HG02981 (cell line): ENCODE measurements around the gene HTR4.
"Not testable (repeated sequence)": the region's sequence is repeated elsewhere in the genome, so short reads cannot be mapped to it uniquely, and the experiment has no call there.

Source experiments
- ATAC-seq: cut with Tn5 transposase; IDR thresholded peaks from one replicate; pipeline ENCODE4 v1.9.1; 2021; ENCODE audit warnings: mild to moderate bottlenecking, moderate library complexity; ENCODE audit not compliant: unreplicated experiment

Gene HTR4

DNA sequence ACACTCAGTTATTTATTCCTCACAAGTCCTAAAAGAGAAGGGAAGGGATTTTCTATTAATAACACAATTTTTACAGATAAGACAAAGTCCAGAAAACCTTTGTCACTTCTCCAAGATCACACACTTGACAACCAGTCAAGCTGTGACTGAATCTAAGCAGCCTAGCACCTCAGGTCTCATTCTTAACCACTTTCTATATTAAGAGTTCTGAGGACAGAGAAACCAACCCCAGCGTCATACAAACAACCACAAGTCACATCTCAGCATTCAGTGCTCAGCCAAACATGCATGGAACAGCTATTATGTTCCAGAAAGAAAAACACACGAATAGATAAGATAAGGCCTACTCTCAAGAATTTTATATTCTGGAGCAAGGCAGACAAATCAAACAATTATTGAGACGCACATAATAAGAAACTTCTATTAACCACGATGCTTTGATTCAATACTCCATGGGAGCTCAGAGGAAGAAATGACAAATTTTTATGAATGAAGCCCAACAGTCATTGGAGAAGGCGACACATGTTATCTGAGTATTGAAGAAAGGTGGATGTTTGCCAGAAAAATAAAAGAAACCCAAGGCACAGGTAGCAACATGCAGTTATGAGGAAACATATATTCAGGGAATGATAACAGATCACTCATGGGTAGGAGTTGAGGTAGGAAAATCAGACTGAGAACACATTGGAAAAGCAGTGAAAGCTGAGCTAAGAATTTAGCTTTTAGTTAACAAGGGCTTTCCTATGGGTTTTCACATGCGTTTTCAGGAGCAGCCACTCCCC is 113.1 kb downstream of the HTR4 start:
- no peak for ATAC-seq

DNA sequence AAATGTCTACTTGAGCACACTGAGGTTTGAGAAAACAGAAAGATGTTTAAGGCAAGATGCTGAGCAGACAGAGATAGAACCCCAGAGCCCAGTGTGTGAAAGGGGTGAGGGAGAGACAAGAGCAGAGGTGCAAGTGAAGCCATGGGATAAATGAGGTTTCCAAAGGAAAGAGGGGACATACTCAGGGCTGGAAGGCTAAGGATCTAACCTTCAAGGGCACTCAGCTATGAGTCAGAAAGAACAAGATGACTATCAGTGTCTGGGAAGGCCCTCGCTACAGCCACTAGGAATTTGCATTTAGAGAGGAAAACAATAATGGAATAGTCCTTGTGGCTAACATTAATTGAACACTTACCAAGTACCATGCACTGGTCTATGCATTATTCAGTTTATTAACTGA is 113.7 kb downstream of the HTR4 start:
- ATAC-seq, result no peak

DNA sequence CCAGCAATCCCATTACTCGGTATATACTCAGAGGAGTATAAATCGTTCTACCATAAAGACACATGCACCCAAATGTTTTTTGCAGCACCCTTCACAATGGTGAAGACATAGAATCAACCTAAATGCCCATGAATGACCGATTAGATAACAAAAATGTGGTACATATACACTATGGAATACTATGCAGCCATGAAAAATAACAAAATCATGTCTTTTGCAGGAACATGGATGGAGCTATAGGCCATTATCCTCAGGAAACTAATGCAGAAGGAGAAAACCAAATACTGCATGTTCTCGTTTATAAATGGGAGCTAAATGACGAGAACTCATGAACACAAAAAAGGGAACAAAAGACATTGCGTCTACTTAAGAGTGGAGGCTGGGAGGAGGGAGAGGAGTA is 114.5 kb downstream of the HTR4 start:
- ATAC-seq, result no peak

DNA sequence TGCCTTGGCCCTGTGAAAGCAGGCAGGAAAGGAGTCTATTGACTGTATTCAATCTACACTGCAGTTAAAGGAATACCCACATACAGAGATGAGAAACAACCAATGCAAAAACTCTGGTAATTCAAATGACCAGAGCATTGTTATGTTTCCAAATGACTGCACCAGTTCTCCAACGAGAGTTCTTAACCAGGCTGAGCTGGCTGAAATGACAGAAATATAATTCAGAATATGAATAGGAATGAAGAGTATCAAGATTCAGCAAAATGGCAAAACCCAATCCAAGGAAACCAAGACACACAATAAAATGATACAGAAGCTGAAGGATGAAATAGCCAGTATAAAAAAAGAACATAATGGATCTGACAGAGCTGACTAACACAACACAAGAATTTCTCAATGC is 119.1 kb downstream of the HTR4 start:
- ATAC-seq, result no peak

DNA sequence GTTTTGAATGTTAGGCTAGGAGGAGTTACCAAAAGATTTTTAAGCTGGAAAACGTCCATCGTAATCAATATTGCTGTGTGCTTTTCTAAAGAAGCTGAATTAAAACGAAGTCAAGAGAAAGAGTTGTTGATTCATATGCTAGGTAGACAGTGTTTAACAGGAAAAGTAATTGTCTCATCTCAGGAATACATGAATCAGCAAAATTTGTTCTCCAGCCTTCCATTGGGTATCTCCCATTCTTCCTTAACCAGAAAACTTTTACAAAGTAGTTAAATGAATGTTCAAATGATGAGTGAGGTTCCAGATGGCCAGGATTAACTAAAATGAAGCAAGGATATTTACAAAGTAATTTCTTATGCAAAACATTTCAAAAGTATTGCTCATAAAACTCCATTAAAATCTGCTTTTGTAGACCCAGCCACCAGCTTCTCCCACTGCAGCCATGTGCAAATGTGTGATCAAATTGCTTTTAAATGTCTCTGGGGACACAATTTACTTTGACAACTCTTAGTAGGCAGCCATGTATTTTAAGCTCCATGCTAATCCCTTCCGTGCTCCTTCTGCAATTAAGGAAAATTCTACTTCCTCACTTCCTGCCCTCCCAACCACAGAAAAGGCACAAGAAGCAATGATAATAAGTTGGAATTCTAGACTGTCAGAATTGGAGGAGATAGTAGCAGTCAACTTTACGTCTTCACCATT is 121.2 kb downstream of the HTR4 start:
- no peak for ATAC-seq

DNA sequence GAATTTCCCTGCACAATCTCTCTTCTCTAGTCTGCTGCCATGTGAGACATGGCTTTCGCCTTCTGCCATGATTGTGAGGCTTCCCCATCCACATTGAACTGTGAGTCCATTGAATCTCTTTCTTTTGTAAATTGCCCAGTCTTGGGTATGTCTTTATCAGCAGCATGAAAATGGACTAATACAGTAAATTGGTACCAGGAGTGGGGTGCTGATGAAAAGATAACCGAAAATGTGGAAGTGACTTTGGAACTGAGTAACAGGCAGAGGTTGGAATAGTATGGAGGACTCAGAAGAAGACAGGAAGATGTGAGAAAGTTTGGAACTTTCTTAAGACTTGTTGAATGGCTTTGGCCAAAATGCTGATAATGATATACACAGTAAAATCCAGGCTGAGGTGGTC is 124.9 kb downstream of the HTR4 start:
- not testable (repeated sequence) for ATAC-seq

DNA sequence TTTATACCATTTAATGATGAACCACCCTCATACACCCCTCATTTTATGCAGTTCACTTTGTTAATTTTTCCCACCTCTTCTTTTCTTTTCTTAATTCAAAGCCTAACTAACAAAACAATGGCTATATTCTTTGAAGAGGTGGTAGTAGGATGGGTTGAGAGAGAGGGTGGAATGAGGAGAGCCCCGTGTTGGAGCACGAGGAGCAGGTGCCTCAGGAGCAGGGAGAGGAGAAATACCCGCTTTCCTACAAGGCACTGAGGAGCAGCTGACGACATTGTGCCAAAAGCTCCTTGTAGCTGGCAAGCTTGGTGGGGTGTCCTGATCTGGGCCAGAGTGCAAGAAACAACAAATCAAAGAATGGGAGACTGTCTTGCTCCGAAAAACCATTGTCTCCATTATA is 129.6 kb downstream of the HTR4 start:
- no peak for ATAC-seq

DNA sequence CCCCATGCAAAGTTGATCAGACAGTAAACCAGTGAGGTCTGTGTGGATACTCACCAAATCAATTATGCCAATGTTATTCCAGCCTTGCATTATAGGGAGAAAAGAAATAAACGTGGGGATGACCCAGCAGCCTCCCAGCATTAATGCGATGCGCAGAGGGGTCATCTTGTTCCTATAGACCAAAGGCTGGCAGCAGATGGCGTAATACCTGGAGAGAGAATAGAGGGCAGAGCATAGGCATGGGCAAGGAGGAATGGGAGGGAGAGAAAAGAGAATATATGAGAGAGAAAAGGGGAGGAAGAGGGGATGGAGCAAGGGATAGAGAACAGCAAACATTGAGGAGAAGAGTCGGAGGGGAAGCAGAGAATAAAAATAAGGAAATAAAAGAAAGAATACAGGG is 131.2 kb downstream of the HTR4 start:
- no peak for ATAC-seq

DNA sequence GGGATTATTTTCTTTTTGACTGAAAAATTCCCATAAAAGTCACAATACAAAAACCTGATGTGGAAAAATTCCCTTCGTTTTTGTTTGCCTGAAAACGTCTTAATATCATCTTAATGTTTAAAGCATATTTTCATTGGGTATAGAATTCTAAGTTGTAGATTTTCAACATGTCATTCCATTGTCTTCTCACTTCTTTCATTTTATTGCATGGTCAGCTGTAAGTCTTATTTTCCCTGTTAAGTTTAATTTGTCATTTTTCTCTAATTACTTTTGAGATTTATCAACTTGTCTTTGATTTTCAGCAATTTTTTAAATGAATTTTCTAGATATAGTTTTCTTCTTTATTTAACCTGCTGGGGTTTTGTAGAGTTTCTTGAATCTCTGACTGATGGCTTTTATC is 138.9 kb downstream of the HTR4 start:
- ATAC-seq, result no peak

DNA sequence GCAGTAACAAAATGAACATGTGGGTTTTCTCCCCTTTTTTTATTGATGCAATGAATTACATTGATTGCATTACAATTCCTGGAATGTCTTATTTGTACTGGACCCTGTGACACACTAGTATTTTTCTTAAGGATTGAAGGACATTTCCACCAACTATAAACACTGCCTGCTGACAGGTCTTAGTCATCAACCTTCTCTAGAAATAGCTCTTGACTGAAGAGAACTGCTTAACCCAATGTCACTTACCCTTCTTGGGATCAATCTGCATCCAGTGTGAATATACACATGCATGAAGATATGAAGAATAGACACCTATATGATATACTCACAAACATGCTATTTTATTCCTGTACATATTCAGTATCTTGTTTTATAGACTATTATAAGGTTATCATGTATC is 140.0 kb downstream of the HTR4 start:
- no peak for ATAC-seq

DNA sequence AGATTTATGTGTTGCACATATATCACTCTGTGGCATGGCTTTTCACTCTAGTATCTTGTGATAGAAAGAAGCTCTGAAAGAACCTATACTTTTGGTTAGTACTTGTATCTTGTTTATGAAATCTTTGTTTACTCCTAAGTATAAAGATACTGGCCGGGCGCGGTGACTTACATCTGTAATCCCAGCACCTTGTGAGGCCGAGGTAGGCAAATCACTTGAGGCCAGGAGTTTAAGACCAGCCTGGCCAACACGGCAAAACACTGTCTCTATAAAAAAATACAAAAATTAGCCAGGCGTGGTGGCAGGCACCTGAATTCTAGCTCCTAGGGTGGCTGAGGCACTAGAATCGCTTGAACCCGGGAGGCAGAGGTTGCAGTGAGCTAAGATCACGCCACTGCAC is 141.8 kb downstream of the HTR4 start:
- ATAC-seq, result no peak

DNA sequence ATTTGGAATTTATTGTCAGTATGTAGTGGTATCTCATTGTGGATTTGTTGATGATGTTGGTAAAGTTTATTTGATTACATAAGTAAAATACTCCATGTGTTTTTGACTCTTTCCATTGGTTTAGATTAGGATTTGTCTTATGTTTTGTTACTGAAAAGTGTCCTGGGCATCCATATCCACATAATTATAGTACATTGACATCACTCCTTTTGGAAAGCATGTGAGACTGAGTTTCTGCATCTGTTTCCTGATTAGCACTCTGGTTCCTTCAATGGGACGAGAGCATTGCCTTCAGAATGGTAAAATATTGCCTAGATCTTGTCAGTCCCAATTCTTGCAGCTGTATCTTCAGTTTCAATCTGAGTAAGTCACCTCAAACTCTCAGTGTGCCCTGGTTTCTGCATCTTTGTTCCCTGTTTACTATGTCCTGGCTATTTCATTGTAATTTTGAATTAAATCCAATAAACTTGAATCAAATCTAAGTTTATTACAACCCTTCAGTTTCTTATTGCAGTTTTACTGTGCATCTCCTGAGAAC is 142.4 kb downstream of the HTR4 start:
- peak; percentile 94 for ATAC-seq

DNA sequence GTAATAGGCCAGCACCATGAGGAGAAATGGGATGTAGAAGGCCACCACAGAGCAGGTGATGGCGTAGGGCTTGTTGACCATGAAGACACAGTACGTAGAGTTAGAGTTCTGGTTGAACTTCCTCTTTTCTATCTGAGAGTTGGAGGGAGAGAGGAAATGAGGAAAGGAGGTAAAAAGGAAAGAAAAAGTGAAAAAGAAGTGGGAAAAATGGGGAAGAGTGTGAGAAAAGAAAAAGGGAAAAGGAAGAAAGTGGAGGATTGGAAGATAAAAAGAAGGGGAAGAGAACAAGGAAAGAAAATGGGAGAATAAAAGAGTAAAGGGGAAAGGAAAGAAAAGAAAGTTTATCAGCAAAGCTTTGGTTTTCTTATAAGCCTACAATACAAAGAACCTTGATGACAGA is 144.4 kb downstream of the HTR4 start:
- ATAC-seq, result no peak

DNA sequence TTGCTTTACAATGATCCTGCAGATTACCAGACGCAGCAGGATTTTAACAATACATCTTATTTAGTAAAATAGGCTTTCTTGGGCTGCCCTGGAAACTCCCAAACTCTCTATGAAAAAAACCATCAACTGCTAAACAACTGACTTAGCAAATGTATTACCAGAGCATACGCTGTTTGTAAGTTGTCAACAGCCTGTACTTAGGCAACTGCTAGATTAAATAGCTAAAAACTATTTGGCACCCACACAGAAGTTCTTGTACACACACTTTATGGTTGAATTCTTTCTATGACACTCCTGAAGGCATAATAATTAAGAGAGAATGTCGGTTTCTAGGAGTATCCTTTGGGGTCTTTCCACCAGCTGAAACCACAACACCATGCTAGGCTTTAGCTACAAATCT is 146.7 kb downstream of the HTR4 start:
- ATAC-seq, result no peak

DNA sequence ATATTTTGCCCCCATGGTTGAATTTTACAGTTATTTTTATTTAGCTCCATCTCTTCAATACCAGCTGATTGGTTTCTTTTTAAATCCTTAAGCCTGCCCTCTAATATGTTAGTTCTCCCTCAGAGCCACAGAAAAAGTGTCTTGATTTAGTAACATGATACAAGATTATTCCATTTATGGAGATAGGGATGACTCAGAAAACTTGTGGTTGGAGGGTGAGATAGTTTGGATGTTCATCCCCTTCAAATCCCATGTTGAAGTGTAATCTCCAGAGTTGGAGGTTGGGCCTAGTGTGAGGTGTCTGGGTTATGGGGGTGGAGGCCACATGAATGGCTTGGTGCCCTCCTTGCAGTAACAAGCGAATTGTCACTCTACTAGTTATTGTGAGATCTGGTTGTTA is 154.9 kb downstream of the HTR4 start:
- ATAC-seq, result no peak

DNA sequence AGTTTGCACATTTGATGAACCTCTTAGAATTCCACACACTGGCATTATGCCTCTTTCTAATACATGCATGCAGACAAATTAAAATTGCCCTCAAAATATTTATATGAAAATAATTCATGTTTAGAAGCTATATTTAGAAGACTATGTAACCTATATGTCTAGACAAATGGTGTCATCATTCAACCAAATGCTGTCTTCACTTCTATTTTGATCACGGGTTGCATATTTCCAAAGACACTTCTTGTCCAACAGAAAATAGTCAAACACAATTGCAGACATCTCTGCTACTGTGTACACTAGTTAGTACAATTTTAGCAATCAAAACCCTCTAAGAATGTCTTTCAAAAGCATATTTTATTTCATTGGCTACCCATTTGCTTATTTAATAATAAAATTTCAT is 156.6 kb downstream of the HTR4 start:
- no peak for ATAC-seq

DNA sequence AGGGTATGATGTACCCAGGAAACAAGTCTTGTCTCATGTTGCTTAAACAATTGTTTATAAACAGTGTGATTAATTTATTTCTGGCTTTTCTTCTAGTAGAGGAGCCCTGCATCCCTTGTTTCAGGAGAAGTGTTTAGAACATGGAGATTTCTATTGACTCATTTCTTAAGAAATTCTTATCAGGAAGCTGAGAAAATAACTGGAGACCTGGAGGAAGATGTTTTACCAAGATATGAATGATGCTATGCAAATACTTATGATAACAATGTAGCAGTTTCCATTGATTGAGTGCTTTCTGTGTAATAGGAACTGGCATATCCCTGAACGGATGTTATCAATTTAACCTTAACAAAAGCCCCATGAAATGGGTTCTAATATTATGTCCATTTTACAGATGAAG is 162.0 kb downstream of the HTR4 start:
- no peak for ATAC-seq

DNA sequence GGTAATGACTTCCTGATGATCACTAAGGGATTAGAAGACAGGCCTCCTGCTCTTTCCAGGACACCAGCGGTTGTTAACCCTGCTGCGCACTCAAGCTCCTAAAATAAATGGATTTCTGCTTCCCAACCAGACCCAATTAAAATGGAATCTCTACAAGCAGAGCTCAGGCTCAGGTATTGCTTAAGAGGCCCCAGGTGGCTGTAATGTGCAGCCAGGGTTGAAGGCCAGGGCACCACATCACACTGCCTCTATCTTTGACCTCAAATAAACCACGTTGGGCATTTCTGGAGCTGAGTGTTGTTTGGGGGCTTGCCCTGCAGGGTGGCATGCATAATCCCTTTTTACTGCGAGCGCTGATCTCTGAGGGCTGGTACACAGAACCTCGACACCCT is 162.5 kb downstream of the HTR4 start:
- no peak for ATAC-seq

DNA sequence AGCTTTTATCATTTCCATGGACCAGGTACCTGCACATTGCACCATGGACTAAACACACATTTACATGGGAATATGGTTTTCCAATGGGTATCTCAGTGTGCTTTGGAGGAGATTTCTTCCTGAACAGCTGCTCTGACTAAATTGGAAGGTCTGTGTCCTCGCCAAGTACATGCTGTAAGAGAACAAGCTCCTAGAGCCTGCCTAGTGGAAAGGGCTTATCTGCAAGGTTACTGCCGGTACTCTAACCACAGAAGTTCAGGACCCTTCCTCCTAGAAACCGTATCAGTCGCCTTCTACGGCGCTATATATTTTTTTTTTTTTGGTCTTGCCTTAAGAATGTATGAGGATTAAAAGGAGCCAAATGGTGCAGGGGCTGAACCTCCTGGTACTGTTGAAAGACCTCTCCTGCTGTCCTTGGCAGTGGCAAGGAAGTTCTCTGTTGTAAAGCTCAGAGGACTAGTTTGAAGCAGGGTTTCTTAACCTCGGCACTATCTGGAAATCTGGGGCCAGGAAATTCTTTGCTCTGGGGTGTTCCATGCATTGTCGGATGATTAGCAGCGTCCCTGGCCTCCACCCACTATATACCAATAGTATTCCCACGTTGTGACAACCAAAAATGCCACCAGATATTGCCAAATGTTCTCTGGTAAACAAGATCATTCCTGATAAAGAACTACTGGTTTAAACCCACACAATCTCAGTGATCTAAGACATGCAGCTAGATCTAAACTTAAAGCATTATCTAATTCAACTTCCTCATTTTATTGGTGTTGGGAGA is 163.1 kb downstream of the HTR4 start:
- ATAC-seq, result no peak

DNA sequence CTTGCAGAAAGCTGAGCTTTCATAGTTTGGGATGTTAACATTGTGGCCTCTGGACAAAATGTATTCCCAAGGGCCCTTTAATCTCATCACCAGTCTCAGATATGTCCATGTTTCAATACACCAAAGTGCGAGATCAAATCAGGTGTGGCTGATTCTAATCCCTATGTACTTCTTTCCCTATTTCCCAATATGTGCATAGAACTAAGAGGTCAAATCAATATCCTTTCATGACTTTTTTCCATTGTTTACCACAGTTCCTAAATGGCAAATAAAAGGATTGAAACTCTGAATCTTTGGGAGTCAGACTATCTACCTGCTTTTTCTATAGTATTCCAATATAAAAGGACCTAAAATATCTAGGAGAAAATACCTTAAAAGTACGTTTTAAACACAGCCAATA is 165.6 kb downstream of the HTR4 start:
- no peak for ATAC-seq

DNA sequence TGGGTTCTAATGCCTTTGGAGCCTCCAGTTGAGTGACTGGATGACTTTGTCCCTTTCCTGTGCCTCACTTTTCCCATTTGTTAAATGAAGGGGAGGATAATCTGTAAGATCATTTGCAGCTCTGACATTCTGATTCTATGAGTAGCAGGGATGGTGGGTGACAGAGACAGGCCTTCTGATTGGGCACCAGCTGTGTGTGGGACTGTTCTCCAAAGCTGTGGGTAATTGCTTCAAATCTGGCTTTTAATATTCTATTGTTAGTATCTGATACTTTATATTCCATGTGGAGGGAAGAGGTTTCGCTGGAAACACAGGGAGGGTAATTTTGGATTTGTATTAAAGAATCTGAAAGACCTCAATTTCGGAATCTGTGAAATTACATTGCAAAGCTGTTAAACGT is 167.9 kb downstream of the HTR4 start:
- no peak for ATAC-seq

DNA sequence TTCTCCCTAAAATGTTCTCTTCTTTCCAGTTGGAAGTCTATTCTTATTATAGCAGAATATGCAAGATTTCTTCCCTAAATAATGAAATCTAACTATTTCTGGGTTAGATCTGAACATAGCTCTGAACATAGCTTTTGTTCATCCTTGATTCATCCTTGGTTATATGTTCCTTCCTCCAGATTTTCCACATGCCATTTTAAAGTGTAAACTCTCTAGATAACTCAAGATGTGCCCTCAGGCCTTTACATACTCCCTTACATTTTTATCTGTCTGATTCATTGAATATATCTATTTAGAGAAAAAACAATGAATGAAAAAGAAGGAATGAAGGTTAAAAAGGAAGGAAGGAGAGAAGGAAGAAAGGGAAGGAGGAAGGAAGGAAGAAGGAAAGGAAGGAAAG is 169.7 kb downstream of the HTR4 start:
- no peak for ATAC-seq
